Hepatocyte (in vitro differentiated cells): Measurements from ENCODE around the gene IRS2.

Experiments used
- CTCF ChIP-seq: fragments of 200-600 bp; sonication (generic); IDR thresholded peaks from 2 replicates; pipeline ENCODE4 v1.5.1; 2016; ENCODE audit warnings: antibody characterized with exemption, mild to moderate bottlenecking; ENCODE audit not compliant: poor library complexity
- EZH2 ChIP-seq: fragments of 200-600 bp; sonication (generic); IDR thresholded peaks from 2 replicates; pipeline ENCODE4 v1.6.1; 2016; ENCODE audit warnings: antibody characterized with exemption, mild to moderate bottlenecking, borderline replicate concordance
- EZH2phosphoT487 ChIP-seq: fragments of 200-600 bp; sonication (generic); IDR thresholded peaks from one replicate; pipeline ENCODE4 v1.6.1; 2018; ENCODE audit warnings: antibody characterized with exemption, mild to moderate bottlenecking, low read depth, moderate library complexity; ENCODE audit not compliant: unreplicated experiment, severe bottlenecking

- TF ChIP-seq CTCF (no peak), EZH2 (no peak), EZH2phosphoT487 (no peak)
Observed at GRCh38 chr13:109718726-109719125, 67.7 kb downstream of the IRS2 start.
